ENCODE data around the gene ERCC5.

Gene ERCC5

DNA sequence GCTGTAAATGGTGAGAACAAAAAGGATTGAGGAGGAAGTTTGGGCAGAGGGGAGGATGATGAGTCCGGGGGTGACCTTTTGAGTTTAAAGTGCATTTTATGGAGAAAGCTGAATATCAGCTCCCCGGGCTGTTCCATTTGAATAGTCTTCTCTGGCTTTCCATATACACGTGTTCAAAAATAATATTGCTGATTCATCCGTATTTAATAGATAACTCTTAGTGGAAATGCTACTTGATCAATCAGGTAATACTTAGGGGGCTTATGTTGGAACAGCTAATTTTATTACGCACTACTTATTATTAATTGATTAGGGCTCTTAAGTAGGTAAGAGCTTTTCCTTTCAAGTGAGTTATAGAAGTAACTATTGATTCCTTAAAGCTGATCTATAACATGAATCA, 76.4 kb downstream of the ERCC5 start:
- DNase-seq (ENCODE audit: low read depth), result no peak

Measured in activated T-cell treated with anti-CD3 and anti-CD28 coated beads for 48 hours (primary cell).